ENCODE results near the gene SET. TPM values are rescaled to one million over a fixed set of nuclear protein-coding genes. Genes with fewer than 3 reads are reported as not detected.

SET gene
- total and polyA plus RNA-seq, 2 of the 13 experiments (the other 11 are each of a cell fraction or from before 2014, with no cell fraction given): 94.2 to 611 TPM

DNA sequence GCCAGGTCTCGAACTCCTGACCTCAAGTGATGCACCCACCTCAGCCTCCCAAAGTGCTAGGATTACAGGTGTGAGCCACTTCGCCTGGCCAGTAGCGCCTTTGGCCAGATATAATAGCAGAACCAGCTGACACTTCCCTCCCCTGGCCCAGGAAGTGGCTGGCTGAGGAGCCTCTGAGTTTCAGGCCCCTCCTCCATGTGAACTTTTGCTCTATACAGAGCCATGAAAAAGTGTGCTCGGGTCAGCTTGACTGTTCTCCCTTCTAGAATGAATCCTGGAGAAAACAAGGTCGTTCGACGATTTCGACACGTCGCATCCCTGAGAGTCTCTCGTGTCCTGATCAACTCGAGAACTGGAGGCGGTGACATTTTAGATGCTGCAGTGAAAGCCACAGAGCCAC lies 43.6 kb downstream of the SET start (continued):
- no peak for TF ChIP-seq DZIP1 (CRISPR knock-in tag; IDR thresholded peaks at IDR 0.05)
- TF ChIP-seq ARHGAP35 (CRISPR knock-in tag; IDR thresholded peaks at IDR 0.05; ENCODE audit: borderline replicate concordance): no peak
- no peak for TF ChIP-seq ZBTB7B (CRISPR knock-in tag; IDR thresholded peaks at IDR 0.05)

GRCh38 chr9:128733256-128733655 lies 44.2 kb downstream of the SET start:
- no peaks in the 10 kb centered on the region for H3K9me3 ChIP-seq (ENCODE audit: low read length)
- intact Hi-C loops (cut with micrococcal nuclease; ENCODE audit: unreplicated experiment): loop anchor here (1.0 to 2.0 kb wide), 2 partner anchors 38 to 54 kb away; partner anchors contain the start of genes TBC1D13 and ZER1
- peak overlapping the region; percentile 14 for H3K27ac ChIP-seq (ENCODE audit: extremely low read length, insufficient read depth, low read length)
- H3K9ac ChIP-seq (ENCODE audit: insufficient read depth, low read depth, low read length): peak overlapping the region; percentile 1; the same call in 1 of the 2 replicates
- H3K4me3 ChIP-seq (replicated peaks in 1 of 3; ENCODE audit: insufficient read depth in 1 of 3, low read depth in 2 of 3, low read length in 3 of 3): peak overlapping the region in 1 of 3 experiments; percentile 32; a peak in 1 of 6 replicates
- peak; percentile 97 for FAIRE-seq
- CTCF ChIA-PET (ENCODE audit: low intra/inter-chr PET ratio, low total read pairs): interaction anchor here (0.7 to 1.7 kb wide), 6 partner anchors 31 to 195 kb away, joined by 4 to 17 read pairs (median 4); partner anchors contain the start of genes PKN3, TBC1D13 and ZER1
- no peaks in the 10 kb centered on the region for H3K36me3 ChIP-seq (replicated peaks in 1 of 2; ENCODE audit: control insufficient read depth in 1 of 2, insufficient read depth in 2 of 2, low read length in 2 of 2)
- 61% methylated on average over 3 of the region's 9 CpGs for WGBS (ENCODE audit: low lambda C conversion rate)
- H3K79me2 ChIP-seq (ENCODE audit: insufficient read depth, low read length): no peaks in the 10 kb centered on the region
- ATAC-seq: peak; percentile 91
- DNase-seq (ENCODE audit: low spot score): peak; percentile 91
- in situ Hi-C loops (cut with HindIII; ENCODE audit: extremely low pct_ligation_motif_present, low pct_unique_long_range_greater_than_20kb): no loop called here
- H3K4me2 ChIP-seq (ENCODE audit: low read depth, low read length): peak overlapping the region; percentile 69
- H3K4me1 ChIP-seq (ENCODE audit: insufficient read depth, low read length): peaks cover 14% of the 10 kb centered on the region
- BruUV-seq (replicated peaks): no TSS peak
- no peak overlapping the region for H2AFZ ChIP-seq (ENCODE audit: low read length)
- H4K20me1 ChIP-seq (ENCODE audit: insufficient read depth, low read length): no peaks in the 10 kb centered on the region
- H3K27me3 ChIP-seq (ENCODE audit: control insufficient read depth in 1 of 2, insufficient read depth in 2 of 2, low read length in 2 of 2): no peaks in the 10 kb centered on the region
- POLR2A ChIA-PET: interaction anchor here (0.6 to 2.1 kb wide), 5 partner anchors 9 to 96 kb away, joined by 3 to 8 read pairs (median 4); partner anchors contain the start of genes ENDOG, SPOUT1 and ZDHHC12
- no peak for TF ChIP-seq ZNF704 (CRISPR knock-in tag; IDR thresholded peaks at IDR 0.05; ENCODE audit: borderline replicate concordance)
- no peak for TF ChIP-seq ARNT (IDR thresholded peaks at IDR 0.05)
- TF ChIP-seq POLR2G (IDR thresholded peaks at IDR 0.05; ENCODE audit: low read depth, low read length): peak; percentile 43; the same call in 1 of the 2 replicates
- TF ChIP-seq XBP1 (CRISPR knock-in tag; IDR thresholded peaks at IDR 0.05): no peak
- TF ChIP-seq HDAC2 (CRISPR knock-in tag; IDR thresholded peaks at IDR 0.05): peak; percentile 78; the same call in 1 of the 2 replicates
- TF ChIP-seq KLF13 (CRISPR knock-in tag; IDR thresholded peaks at IDR 0.05): no peak
- peak; percentile 67 for TF ChIP-seq SALL1 (CRISPR knock-in tag; IDR thresholded peaks at IDR 0.05)
- TF ChIP-seq NRL (CRISPR knock-in tag; IDR thresholded peaks at IDR 0.05; ENCODE audit: borderline replicate concordance): 0 out of 2 replicates have a peak, but pooled peaks have one; percentile 40
- TF ChIP-seq PPARG (CRISPR knock-in tag; conservative IDR thresholded peaks at IDR 0.05): peak; percentile 45; the same call in 1 of the 2 replicates
- no peak for TF ChIP-seq KLF11 (CRISPR knock-in tag; IDR thresholded peaks at IDR 0.05)
- peak; percentile 63; the same call in 1 of the 2 replicates for TF ChIP-seq ZBTB7A (CRISPR knock-in tag; IDR thresholded peaks at IDR 0.05)
- TF ChIP-seq ZNF768 (CRISPR knock-in tag; IDR thresholded peaks at IDR 0.05): 0 out of 2 replicates have a peak, but pooled peaks have one; percentile 25
- no peak for TF ChIP-seq ZMYM2 (CRISPR knock-in tag; IDR thresholded peaks at IDR 0.05)
- TF ChIP-seq, protein P1, sequence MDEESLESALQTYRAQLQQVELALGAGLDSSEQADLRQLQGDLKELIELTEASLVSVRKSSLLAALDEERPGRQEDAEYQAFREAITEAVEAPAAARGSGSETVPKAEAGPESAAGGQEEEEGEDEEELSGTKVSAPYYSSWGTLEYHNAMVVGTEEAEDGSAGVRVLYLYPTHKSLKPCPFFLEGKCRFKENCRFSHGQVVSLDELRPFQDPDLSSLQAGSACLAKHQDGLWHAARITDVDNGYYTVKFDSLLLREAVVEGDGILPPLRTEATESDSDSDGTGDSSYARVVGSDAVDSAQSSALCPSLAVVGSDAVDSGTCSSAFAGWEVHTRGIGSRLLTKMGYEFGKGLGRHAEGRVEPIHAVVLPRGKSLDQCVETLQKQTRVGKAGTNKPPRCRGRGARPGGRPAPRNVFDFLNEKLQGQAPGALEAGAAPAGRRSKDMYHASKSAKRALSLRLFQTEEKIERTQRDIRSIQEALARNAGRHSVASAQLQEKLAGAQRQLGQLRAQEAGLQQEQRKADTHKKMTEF (CRISPR knock-in tag; IDR thresholded peaks at IDR 0.05): peak; percentile 66; the same call in 1 of the 2 replicates
- peak; percentile 44 for TF ChIP-seq RBM22 (optimal IDR thresholded peaks at IDR 0.05; ENCODE audit: low read length)
- peak; percentile 89 for TF ChIP-seq KDM2A (CRISPR knock-in tag; IDR thresholded peaks at IDR 0.05; ENCODE audit: borderline replicate concordance, low read depth)
